GM23338 (cell line): ENCODE results near the gene TMEM190. TPM values are rescaled to one million over a fixed set of nuclear protein-coding genes. Genes with fewer than 3 reads are reported as not detected.
A peak's percentile ranks its signal among the peaks of the same experiment; 100 is the strongest.

Experiments
- ATAC-seq: fragments of 200-7000 bp; cut with Tn5 transposase; 3 replicates; pipeline ENCODE4 v1.9.1; 2020
- DNase-seq: peaks from one replicate; pipeline ENCODE4 v3.0.0-alpha.2; 2015; ENCODE audit warnings: low spot score
- H2AFZ ChIP-seq: fragments of 200-600 bp; sonication (generic); 2 replicates; pipeline ENCODE4 v1.8.0; 2016; ENCODE audit warnings: antibody characterized with exemption, mild to moderate bottlenecking, moderate library complexity
- H3F3A ChIP-seq: fragments of 200-600 bp; sonication (generic); replicated peaks from 2 replicates; pipeline ENCODE4 v1.8.0; 2017; ENCODE audit warnings: antibody characterized with exemption, mixed run types, low read depth
- H3K27ac ChIP-seq: fragments of 200-600 bp; sonication (generic); 2 replicates; pipeline ENCODE4 v1.6.1; 2016; ENCODE audit warnings: low read depth
- H3K27me3 ChIP-seq: fragments of 200-600 bp; sonication (generic); 2 replicates; pipeline ENCODE4 v1.8.0; 2016; ENCODE audit warnings: mild to moderate bottlenecking, mixed run types, moderate library complexity; ENCODE audit not compliant: insufficient read depth
- H3K36me3 ChIP-seq: fragments of 200-600 bp; sonication (generic); 2 replicates; pipeline ENCODE4 v1.8.0; 2016; ENCODE audit warnings: mild to moderate bottlenecking; ENCODE audit not compliant: insufficient read depth
- H3K4me1 ChIP-seq: fragments of 200-600 bp; sonication (generic); 2 replicates; pipeline ENCODE4 v1.8.0; 2016; ENCODE audit warnings: mild to moderate bottlenecking, moderate library complexity; ENCODE audit not compliant: insufficient read depth
- H3K4me2 ChIP-seq: fragments of 200-600 bp; sonication (generic); 2 replicates; pipeline ENCODE4 v1.7.1; 2017; ENCODE audit warnings: mixed run types
- H3K4me3 ChIP-seq: fragments of 200-600 bp; sonication (generic); 2 replicates; pipeline ENCODE4 v1.6.1; 2016; ENCODE audit warnings: mixed run types
- H3K79me2 ChIP-seq: fragments of 200-600 bp; sonication (generic); replicated peaks from 2 replicates; pipeline ENCODE4 v1.8.0; 2017; ENCODE audit warnings: mild to moderate bottlenecking; ENCODE audit not compliant: insufficient read depth
- H3K9me2 ChIP-seq: fragments of 200-600 bp; sonication (generic); 2 replicates; pipeline ENCODE4 v1.8.0; 2017; ENCODE audit not compliant: insufficient read depth
- H4K20me1 ChIP-seq: fragments of 200-600 bp; sonication (generic); replicated peaks from 2 replicates; pipeline ENCODE4 v1.8.0; 2017; ENCODE audit warnings: mild to moderate bottlenecking; ENCODE audit not compliant: insufficient read depth
- H3K27ac Mint-ChIP-seq: 2 replicates; pipeline ENCODE4 v1.8.0; 2020; ENCODE audit warnings: inconsistent platforms, mild to moderate bottlenecking, moderate library complexity, mixed read lengths
- H3K27me3 Mint-ChIP-seq: 3 replicates; pipeline ENCODE4 v1.8.0; 2022; ENCODE audit warnings: low read depth, mild to moderate bottlenecking, moderate library complexity, mixed read lengths, inconsistent platforms; ENCODE audit not compliant: insufficient read depth, poor library complexity
- H3K36me3 Mint-ChIP-seq: 3 replicates; pipeline ENCODE4 v1.8.0; 2021; ENCODE audit warnings: low read depth, mild to moderate bottlenecking, inconsistent platforms, moderate library complexity, mixed read lengths
- H3K4me1 Mint-ChIP-seq: 3 replicates; pipeline ENCODE4 v1.8.0; 2020; ENCODE audit warnings: mild to moderate bottlenecking, inconsistent platforms, mixed read lengths
- H3K4me3 Mint-ChIP-seq: 3 replicates; pipeline ENCODE4 v1.8.0; 2021; ENCODE audit warnings: moderate library complexity, mild to moderate bottlenecking, inconsistent platforms, mixed read lengths
- H3K9me3 Mint-ChIP-seq: 3 replicates; pipeline ENCODE4 v1.8.0; 2020; ENCODE audit warnings: moderate library complexity, mild to moderate bottlenecking, inconsistent platforms, mixed read lengths
- POLR2AphosphoS5 ChIP-seq: IDR thresholded peaks from 2 replicates; pipeline ENCODE4 v1.6.1; 2016; ENCODE audit warnings: antibody characterized with exemption, low read depth
- ZNF114 ChIP-seq: fragments of 250-450 bp; sonication (Bioruptor Pico); IDR thresholded peaks from 2 replicates; pipeline ENCODE4 v1.5.0; 2020; ENCODE audit warnings: mild to moderate bottlenecking, moderate library complexity
- ZNF331 ChIP-seq: fragments of 250-450 bp; sonication (Bioruptor Pico); IDR thresholded peaks from 2 replicates; pipeline ENCODE4 v1.5.0; 2020; ENCODE audit warnings: low read depth, mild to moderate bottlenecking, moderate library complexity
- polyA plus RNA-seq: library from polyadenylated mRNA; unstranded; fragments of >200 nt; fragmentation: Nextera tagmentation; extraction: Ambion mirVana; gene quantifications from 2 replicates; pipeline ENCODE4 v1.2.1, GENCODE V29; 2016
- total RNA-seq: library from RNA; depleted of rRNA; stranded (reverse); fragments of >200 nt; shearing (Covaris generic); gene quantifications from 2 replicates; pipeline ENCODE4 v1.2.3, GENCODE V29; 2014
- TF ChIP-seq, protein P1 (sequence below), 2 experiments: fragments of 200-600 bp in 1 of 2; sonication (generic) in 1 of 2; conservative IDR thresholded peaks; 2 replicates each; pipeline versions ENCODE4 v1.5.1 to v1.6.1; 2016 to 2017; ENCODE audit warnings: antibody characterized with exemption in 2 of 2, low read depth in 2 of 2, mild to moderate bottlenecking in 2 of 2, moderate library complexity in 1 of 2

The TMEM190 gene
- total and polyA plus RNA-seq, 2 experiments from 2014 or later, result 4.8 TPM; not detected in 1

DNA sequence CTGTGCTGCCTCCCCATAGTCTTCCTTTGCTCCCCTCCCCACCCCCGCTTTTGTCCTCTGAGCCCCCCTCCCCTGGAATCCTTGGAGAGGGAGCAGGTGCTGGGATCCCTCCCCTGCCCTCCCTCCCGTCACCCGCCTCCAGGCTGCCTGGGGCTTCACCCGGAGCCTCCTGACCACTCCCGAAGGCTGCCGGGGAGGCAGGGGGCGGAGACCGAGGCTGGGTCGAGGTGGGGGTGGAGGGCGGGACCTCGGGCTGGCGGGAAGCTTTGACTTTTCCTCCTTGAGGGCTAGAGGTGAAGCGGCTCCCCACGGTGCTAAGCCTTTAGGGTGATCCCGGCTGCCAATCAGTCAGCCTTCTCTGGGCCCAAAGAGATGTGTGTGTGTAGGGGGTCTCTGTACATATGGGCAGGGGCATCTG lies 35.4 kb upstream of the TMEM190 start:
- H3K27ac Mint-ChIP-seq, result peak overlapping the region; percentile 56
- TF ChIP-seq ZNF114 (CRISPR knock-in tag), result no peak
- TF ChIP-seq POLR2AphosphoS5, result peak; percentile 41; the same call in 1 of the 2 replicates
- peaks cover 35% of the 10 kb centered on the region for H3K36me3 Mint-ChIP-seq

DNA sequence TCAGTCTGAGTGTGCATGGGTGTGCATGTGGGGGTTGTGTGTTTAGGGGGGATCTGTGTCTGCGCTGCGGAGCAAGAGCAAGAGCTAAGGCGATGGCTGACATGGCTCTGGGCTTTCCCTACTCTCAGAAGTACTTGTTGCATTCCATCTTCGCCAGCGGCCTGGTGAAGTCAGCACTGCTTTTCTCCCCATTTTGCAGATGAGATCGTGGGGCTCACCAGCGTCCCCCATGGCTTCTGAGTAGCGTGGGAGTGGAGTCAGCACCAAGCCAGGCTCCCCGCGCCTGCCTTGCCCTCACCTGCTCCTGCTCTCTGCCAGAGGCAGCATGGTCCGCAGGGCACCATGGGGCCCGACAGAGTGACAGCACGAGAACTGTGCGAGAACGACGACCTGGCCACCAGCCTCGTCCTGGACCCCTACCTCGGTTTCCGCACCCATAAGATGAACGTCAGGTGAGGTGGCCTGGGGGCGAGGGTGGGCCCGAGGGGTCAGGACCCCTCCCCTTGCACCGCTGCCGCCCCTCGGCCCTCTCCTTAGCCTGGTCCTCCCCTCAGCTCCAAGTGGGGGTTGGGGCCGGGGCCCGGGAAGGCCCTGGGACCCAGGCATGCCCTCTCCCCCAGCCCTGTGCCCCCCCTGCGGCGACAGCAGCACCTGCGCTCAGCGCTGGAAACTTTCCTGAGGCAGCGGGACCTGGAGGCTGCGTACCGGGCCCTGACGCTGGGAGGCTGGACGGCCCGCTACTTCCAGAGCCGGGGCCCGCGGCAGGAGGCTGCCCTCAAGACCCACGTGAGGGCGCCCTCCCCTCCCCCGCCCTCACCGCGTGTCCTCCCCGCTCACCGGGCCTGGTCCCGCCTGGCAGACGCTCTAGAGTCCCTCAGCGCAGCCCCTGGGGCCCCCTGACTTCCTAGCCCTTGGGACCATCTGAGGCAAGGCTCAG lies 34.8 kb upstream of the TMEM190 start:
- Mint-ChIP-seq H3K4me1 (peaks cover 22% of the 10 kb centered on the region), H3K36me3 (peaks cover 35% of the 10 kb centered on the region), H3K27me3 (peaks cover 21% of the 10 kb centered on the region), H3K27ac (no peak overlapping the region; the same call in 1 of the 2 replicates), H3K9me3 (no peaks in the 10 kb centered on the region; the same call in 2 of the 3 replicates), H3K4me3 (peak overlapping the region; percentile 64)
- Histone ChIP-seq H3K4me2 (peak overlapping the region; percentile 96), H3K36me3 (no peaks in the 10 kb centered on the region; the same call in 1 of the 2 replicates), H3K27me3 (no peaks in the 10 kb centered on the region), H3K27ac (no peak overlapping the region), H3F3A (no peaks in the 10 kb centered on the region; the same call in 1 of the 2 replicates), H3K9me2 (no peaks in the 10 kb centered on the region), H3K4me1 (peaks cover 12% of the 10 kb centered on the region; the same call in 1 of the 2 replicates), H4K20me1 (0 out of 2 replicates have a peak, but pooled peaks cover 3% of the 10 kb centered on the region), H3K79me2 (no peaks in the 10 kb centered on the region), H2AFZ (no peak overlapping the region), H3K4me3 (peak overlapping the region; percentile 84)
- peak; percentile 46 for DNase-seq
- TF ChIP-seq POLR2AphosphoS5, result no peak
- TF ChIP-seq, protein P1, sequence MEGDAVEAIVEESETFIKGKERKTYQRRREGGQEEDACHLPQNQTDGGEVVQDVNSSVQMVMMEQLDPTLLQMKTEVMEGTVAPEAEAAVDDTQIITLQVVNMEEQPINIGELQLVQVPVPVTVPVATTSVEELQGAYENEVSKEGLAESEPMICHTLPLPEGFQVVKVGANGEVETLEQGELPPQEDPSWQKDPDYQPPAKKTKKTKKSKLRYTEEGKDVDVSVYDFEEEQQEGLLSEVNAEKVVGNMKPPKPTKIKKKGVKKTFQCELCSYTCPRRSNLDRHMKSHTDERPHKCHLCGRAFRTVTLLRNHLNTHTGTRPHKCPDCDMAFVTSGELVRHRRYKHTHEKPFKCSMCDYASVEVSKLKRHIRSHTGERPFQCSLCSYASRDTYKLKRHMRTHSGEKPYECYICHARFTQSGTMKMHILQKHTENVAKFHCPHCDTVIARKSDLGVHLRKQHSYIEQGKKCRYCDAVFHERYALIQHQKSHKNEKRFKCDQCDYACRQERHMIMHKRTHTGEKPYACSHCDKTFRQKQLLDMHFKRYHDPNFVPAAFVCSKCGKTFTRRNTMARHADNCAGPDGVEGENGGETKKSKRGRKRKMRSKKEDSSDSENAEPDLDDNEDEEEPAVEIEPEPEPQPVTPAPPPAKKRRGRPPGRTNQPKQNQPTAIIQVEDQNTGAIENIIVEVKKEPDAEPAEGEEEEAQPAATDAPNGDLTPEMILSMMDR (conservative IDR thresholded peaks at IDR 0.05; ENCODE audit: low read depth in 2 of 2), result peak in 1 of 2 experiments; percentile 17; a peak in 1 of 4 replicates
- no peak for TF ChIP-seq ZNF331 (CRISPR knock-in tag)
- no peak for ATAC-seq

More for the DNA sequence above, 35.4 kb upstream of the TMEM190 start:
- H3K27me3 ChIP-seq, result no peaks in the 10 kb centered on the region
- DNase-seq, result peak; percentile 92
- Mint-ChIP-seq H3K4me1 (peaks cover 22% of the 10 kb centered on the region), H3K27me3 (peaks cover 21% of the 10 kb centered on the region), H3K4me3 (peak overlapping the region; percentile 90), H3K9me3 (peaks cover under 1% of the 10 kb centered on the region; the same call in 1 of the 3 replicates)
- H2AFZ ChIP-seq, result no peak overlapping the region
- no peaks in the 10 kb centered on the region for H3K9me2 ChIP-seq
- peaks cover 12% of the 10 kb centered on the region; the same call in 1 of the 2 replicates for H3K4me1 ChIP-seq
- peak overlapping the region; percentile 96 for H3K4me2 ChIP-seq
- H3K27ac ChIP-seq, result no peak overlapping the region
- 0 out of 2 replicates have a peak, but pooled peaks cover 3% of the 10 kb centered on the region for H4K20me1 ChIP-seq
- ATAC-seq, result peak; percentile 21
- no peaks in the 10 kb centered on the region for H3K79me2 ChIP-seq
- peak overlapping the region; percentile 84 for H3K4me3 ChIP-seq
- no peaks in the 10 kb centered on the region; the same call in 1 of the 2 replicates for H3F3A ChIP-seq
- H3K36me3 ChIP-seq, result no peaks in the 10 kb centered on the region; the same call in 1 of the 2 replicates

DNA sequence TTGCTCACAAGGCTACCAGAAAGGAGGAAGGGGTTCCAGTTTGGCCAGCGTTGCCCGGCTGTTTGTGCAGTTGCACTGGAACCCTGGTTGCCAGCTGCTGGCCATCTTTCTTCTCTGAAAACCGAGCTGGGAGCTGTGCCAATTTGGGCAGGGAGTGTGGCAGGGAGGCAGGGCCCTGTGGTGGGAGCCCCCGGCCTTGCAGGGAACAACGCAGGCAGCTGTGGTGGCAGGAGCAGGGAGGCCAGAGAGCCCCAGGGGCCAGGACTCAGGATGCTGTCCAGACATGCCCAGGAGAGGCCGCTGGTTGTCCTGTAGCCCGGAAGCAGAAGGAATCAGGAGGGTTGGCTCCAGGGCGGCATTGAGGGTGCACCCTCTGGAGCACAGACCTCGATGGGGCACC lies 32.2 kb upstream of the TMEM190 start:
- H3K27ac ChIP-seq, result no peak overlapping the region
- H3K9me2 ChIP-seq, result no peaks in the 10 kb centered on the region
- Mint-ChIP-seq H3K9me3 (no peaks in the 10 kb centered on the region), H3K27me3 (peaks cover 27% of the 10 kb centered on the region), H3K27ac (no peak overlapping the region), H3K36me3 (peaks cover 39% of the 10 kb centered on the region), H3K4me1 (peaks cover 33% of the 10 kb centered on the region), H3K4me3 (no peak overlapping the region)
- H3F3A ChIP-seq, result peaks cover 15% of the 10 kb centered on the region
- no peaks in the 10 kb centered on the region for H3K79me2 ChIP-seq
- peaks cover 26% of the 10 kb centered on the region for H3K4me1 ChIP-seq
- H3K4me3 ChIP-seq, result no peak overlapping the region
- H2AFZ ChIP-seq, result no peak overlapping the region
- no peaks in the 10 kb centered on the region for H3K27me3 ChIP-seq
- no peaks in the 10 kb centered on the region; the same call in 1 of the 2 replicates for H3K36me3 ChIP-seq
- ATAC-seq (no peak), DNase-seq (no peak)
- H3K4me2 ChIP-seq, result no peak overlapping the region
- H4K20me1 ChIP-seq, result 0 out of 2 replicates have a peak, but pooled peaks cover 3% of the 10 kb centered on the region
- TF ChIP-seq, protein P1 (conservative IDR thresholded peaks at IDR 0.05; ENCODE audit: low read depth in 2 of 2), result peak in 1 of 2 experiments; percentile 31; a peak in 2 of 4 replicates
- no peak for TF ChIP-seq ZNF331 (CRISPR knock-in tag)
